Measurements from ENCODE around the gene ADRA2C.

The ADRA2C gene

GRCh38 chr4:3775576-3775975 lies 9.4 kb downstream of the ADRA2C start:
- Histone ChIP-seq H3K27me3 (no peaks in the 10 kb centered on the region), H3K4me3 (ENCODE audit: low read depth, low read length) (no peak overlapping the region), H3K9me3 (no peaks in the 10 kb centered on the region), H3K4me1 (peaks cover 25% of the 10 kb centered on the region), H3K36me3 (no peaks in the 10 kb centered on the region)
- DNase-seq, result no peak
- TF ChIP-seq, protein P1, sequence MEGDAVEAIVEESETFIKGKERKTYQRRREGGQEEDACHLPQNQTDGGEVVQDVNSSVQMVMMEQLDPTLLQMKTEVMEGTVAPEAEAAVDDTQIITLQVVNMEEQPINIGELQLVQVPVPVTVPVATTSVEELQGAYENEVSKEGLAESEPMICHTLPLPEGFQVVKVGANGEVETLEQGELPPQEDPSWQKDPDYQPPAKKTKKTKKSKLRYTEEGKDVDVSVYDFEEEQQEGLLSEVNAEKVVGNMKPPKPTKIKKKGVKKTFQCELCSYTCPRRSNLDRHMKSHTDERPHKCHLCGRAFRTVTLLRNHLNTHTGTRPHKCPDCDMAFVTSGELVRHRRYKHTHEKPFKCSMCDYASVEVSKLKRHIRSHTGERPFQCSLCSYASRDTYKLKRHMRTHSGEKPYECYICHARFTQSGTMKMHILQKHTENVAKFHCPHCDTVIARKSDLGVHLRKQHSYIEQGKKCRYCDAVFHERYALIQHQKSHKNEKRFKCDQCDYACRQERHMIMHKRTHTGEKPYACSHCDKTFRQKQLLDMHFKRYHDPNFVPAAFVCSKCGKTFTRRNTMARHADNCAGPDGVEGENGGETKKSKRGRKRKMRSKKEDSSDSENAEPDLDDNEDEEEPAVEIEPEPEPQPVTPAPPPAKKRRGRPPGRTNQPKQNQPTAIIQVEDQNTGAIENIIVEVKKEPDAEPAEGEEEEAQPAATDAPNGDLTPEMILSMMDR (IDR thresholded peaks at IDR 0.05; ENCODE audit: low read depth, low read length), result no peak

GRCh38 chr4:3776166-3777032 lies 10.2 kb downstream of the ADRA2C start:
- Histone ChIP-seq H3K27me3 (no peaks in the 10 kb centered on the region), H3K9me3 (no peaks in the 10 kb centered on the region), H3K4me1 (peaks cover 21% of the 10 kb centered on the region), H3K36me3 (no peaks in the 10 kb centered on the region), H3K4me3 (ENCODE audit: low read depth, low read length) (no peak overlapping the region)
- DNase-seq, result no peak
- TF ChIP-seq, protein P1 (IDR thresholded peaks at IDR 0.05; ENCODE audit: low read depth, low read length), result no peak

- no peaks in the 10 kb centered on the region for H3K9me3 ChIP-seq
- no peak overlapping the region for H3K4me3 ChIP-seq (ENCODE audit: low read depth, low read length)
- H3K4me1 ChIP-seq, result peaks cover 22% of the 10 kb centered on the region
- H3K36me3 ChIP-seq, result no peaks in the 10 kb centered on the region
- DNase-seq, result no peak
- TF ChIP-seq, protein P1 (IDR thresholded peaks at IDR 0.05; ENCODE audit: low read depth, low read length), result no peak
- no peaks in the 10 kb centered on the region for H3K27me3 ChIP-seq
These were observed 10.8 kb downstream of the ADRA2C start for GRCh38 chr4:3777033-3777390.

DNA sequence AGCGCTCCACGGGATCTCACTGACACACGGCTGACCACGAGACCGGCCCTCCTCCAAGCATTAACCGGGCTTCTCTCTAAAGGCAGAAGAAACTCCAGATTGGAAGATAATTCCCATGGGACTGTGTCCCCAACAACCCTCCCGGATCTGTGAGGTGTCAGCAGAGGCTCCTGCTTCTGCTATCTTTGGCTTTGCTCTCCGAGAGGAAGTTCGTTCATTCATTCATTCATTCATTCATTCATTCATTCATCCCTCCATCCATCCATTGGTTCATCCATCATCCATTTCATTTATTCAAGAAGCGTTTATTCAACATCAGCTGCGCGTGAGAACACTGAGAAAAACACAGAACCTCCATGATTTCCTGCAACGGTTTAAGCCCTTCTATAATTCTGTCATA lies 11.5 kb downstream of the ADRA2C start:
- H3K4me3 ChIP-seq (ENCODE audit: low read depth, low read length), result no peak overlapping the region
- no peaks in the 10 kb centered on the region for H3K36me3 ChIP-seq
- DNase-seq, result no peak
- H3K4me1 ChIP-seq, result peaks cover 27% of the 10 kb centered on the region
- no peaks in the 10 kb centered on the region for H3K27me3 ChIP-seq
- TF ChIP-seq, protein P1 (IDR thresholded peaks at IDR 0.05; ENCODE audit: low read depth, low read length), result no peak
- H3K9me3 ChIP-seq, result no peaks in the 10 kb centered on the region

- Histone ChIP-seq H3K4me1 (peaks cover 21% of the 10 kb centered on the region), H3K36me3 (no peaks in the 10 kb centered on the region), H3K9me3 (no peaks in the 10 kb centered on the region), H3K27me3 (no peaks in the 10 kb centered on the region), H3K4me3 (ENCODE audit: low read depth, low read length) (no peak overlapping the region)
- DNase-seq, result no peak
- TF ChIP-seq, protein P1 (IDR thresholded peaks at IDR 0.05; ENCODE audit: low read depth, low read length), result no peak
These were observed 13.3 kb downstream of the ADRA2C start for GRCh38 chr4:3779509-3779908.
